Stimulated activated CD4-positive, alpha-beta T cell treated with anti-CD3 and anti-CD28 coated beads, Interleukin-4, amount 100 ng/mL, for 4 hours (primary cell): Measurements from ENCODE around the gene GPC5.

Source experiments
- DNase-seq, 2 experiments: peaks; one replicate each; pipeline ENCODE4 v3.0.0-alpha.2; 2020

GPC5 gene

GRCh38 chr13:92590503-92590908 lies 1192.1 kb downstream of the GPC5 start:
- DNase-seq = no peak

- DNase-seq = no peak
These were observed 1192.7 kb downstream of the GPC5 start for GRCh38 chr13:92591117-92591516.

DNA sequence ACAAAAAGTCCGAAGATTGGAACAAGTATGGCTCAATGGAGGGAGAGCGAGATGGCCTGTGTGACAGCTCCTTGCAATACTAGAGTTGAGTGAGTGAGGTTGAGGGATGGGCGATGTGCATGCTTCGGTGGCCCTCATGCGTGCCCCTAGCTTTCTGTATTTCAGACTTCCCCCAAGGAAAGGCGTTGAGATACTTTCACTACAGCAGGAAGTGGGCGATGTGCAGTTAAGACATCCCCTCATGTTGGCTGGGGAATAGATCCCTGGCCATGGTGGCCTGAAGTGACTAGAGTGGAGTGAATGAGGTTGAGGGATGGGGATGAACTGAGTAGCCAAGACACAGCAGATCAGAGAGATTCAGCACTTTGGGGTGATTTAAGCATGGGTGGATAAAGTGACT lies 1194.3 kb downstream of the GPC5 start:
- DNase-seq = no peak

DNA sequence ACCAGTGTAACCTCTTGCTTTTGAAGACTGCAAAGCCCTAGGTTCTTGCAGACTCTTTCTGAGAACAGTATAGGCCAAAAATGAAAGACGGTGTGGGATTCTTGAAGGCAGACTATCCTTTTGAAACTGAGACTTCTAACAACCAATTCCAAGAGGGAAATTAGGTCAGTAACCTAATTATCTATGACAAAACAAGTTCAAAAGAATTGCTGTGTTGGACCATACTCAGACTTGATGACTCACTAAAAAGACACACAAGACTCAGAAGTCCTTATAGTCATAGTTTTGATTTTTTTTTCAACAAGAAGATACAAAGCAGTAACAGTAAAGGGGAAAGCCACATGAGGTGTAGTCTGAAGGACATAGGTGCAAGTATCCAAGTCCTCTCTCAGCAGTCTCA lies 1204.1 kb downstream of the GPC5 start:
- no peak for DNase-seq

DNA sequence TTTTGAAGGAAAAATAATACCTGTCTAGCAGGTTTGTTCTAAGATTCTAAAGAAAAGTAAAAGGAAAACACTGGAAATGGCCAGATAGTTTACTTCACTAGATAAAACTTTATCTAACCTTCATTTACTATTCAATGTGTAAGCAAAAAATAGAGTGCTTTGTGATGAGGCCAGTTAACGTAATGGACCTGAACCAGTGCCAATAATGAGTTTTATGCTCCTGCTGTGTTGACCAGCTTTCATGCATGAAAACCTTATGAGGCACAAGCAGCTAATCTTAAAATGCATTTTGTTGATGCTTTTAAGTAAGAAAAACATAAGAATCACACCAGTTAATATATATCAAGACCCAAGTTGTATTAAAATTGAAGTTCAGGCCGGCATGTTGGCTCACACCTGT lies 1211.0 kb downstream of the GPC5 start:
- no peak for DNase-seq

DNA sequence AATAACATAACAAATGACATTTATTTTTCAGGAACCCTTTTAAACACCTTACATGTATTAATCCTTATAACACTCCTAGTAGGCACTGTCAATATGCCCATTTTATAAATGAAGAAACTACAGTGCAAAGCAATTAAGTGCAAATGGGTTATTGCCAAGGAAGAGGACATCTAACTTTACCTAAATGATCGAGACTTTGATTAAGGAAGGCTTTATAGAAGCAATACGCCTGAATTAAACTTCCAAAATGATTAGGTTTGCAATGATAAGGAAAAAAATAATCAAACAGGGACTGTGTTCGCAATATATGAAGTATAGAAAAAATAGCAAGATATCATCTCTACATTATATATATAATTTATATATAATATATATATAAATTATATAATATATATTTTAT lies 1214.5 kb downstream of the GPC5 start:
- no peak for DNase-seq

DNA sequence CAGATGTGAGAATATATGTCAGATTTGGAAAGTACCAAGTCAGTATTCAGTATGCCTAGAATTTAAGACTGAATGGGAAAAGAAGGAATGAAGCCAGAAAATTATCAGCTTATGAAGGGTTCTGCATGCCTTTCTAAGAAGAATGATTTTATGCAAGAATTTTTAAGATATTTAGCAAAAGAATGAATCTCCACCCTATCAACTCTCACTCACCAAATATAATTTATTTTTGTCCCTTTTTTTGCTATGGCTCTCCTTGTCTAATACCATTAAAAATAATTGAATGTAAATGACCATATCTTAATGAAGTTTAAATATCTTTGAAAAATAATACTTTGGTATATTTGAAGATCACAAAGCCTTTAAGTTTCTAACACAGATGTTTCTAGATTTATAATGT lies 1215.5 kb downstream of the GPC5 start:
- DNase-seq = no peak

DNA sequence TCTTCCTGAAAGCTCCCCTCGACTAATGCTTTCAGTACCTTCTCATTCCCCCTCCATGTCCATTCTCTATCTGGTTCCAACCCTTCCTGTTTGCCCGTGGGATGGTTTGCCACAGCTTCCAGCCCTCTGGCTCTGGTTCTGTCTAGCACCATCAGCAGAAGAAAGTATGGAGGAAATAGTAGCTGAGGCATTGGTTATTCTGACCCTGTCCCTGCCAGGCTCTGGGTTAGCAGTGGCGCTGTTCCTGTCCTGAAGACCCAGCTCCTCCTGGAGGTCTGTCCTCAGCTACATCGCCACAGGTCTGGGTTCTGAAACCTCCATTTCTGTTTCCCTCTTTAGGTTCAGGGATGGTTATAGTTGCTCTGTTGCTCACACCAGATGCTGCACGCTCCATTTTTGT lies 1223.6 kb downstream of the GPC5 start:
- DNase-seq = no peak

DNA sequence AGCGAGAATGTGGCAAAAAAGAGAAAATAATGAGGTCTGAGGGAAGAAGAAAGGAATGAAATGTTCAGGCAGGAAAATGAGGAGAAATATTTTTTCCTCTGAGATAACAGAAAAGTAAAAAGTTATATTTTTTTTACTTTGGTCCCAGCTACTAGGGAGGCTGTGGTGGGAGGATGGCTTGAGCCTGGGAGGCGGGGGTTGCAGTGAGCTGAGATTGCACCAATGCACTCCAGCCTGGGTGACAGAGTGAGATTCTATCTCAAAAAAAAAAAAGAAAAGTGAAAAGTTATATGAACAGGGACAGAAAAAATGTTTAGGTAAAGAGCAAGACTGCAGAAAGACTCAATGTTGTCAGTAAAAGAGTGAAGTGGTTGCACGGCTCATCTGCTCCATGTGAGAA lies 1224.5 kb downstream of the GPC5 start:
- no peak for DNase-seq

GRCh38 chr13:92626274-92626673 lies 1227.9 kb downstream of the GPC5 start:
- DNase-seq = no peak

- DNase-seq = no peak
These were observed 1242.5 kb downstream of the GPC5 start for GRCh38 chr13:92640936-92641335.

DNA sequence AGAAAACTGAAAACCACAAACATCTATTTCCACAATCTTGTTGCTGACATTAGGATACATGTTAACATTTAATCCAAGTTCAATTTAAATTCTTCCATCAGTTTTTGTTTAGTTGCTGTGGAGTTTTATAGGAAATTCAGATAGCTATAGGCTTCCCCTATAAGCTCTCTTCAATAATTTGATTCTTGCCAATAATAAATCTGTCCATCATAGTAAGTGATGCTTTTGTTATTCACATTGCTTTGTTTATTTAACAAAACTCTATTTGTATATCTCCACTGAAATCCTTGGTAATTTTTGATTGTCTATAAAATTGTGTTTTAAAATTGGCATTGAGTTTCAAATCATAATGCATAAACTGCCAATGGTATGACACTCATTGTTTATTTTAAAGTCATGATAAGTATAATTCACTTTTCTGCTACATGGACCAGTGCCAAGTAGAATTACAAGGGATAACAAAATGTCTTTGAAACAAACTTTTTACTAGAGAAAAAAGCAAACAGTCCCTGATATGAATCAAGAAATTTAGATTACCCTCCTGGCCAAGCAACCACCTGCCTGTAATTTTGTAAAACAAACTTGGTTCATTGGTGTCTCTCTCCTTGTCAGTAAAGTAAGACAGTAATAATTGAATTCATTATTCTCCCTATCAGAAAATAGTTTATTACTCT lies 1250.9 kb downstream of the GPC5 start:
- DNase-seq = no peak

DNA sequence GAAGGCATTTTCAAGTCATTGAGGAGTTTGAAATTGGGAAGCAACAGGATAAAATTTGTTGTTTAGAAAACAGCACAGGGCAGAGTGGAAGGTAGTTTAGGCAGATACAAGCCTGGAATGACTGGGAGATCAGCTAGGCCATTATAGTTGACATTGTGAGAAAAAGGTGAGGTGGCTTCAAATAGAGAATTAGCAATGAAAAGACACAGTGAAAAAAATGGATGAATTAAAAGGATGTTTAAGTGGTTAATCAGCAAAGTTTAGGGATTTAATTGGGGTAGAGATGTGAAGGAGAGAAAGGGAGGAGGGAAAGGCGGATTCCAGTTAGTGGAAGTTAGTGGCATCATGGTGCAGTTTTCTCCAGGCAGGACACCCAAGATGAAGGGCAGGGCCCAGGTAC lies 1257.7 kb downstream of the GPC5 start:
- DNase-seq = no peak

DNA sequence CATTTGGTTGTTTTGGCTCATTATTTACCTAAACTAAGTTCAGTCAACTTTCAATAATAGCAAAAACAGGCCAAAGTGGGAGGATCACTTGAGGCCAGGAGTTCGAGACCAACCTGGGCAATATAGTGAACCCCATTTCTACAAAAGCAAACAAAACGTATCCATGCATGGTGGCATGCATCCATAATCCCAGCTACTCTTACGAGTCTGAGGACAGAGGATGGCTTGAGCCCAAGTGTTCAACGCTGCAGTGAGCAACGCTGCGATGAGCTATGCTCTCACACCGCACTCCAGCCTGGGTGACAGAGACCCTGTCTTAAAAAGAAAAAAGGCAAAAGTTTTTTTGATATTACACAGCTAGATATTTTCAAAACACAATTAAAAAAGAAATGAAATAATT lies 1258.2 kb downstream of the GPC5 start:
- no peak for DNase-seq

- no peak for DNase-seq
These were observed 1259.1 kb downstream of the GPC5 start for GRCh38 chr13:92657565-92657964.

- no peak for DNase-seq
These were observed 1259.9 kb downstream of the GPC5 start for GRCh38 chr13:92658293-92658692.

- no peak for DNase-seq
These were observed 1263.0 kb downstream of the GPC5 start for GRCh38 chr13:92661406-92661805.

DNA sequence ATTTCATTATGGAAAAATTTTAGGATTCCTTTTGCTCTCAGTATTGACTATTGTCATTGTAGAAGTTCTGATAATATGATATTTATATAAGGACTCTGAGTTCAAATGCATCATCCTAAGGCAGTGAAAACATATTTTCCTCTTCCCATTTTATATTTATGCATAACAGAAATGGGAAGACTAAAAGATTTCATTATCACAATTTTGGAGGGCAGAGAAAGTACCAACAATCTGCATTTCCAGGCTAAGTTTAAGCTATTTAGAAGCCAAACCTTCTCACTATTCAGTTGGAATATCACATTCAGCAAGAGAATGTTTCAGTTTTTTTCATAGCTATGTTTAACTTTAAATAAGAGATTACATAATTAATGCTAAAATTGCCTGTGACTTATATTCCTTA lies 1269.7 kb downstream of the GPC5 start:
- DNase-seq = no peak

DNA sequence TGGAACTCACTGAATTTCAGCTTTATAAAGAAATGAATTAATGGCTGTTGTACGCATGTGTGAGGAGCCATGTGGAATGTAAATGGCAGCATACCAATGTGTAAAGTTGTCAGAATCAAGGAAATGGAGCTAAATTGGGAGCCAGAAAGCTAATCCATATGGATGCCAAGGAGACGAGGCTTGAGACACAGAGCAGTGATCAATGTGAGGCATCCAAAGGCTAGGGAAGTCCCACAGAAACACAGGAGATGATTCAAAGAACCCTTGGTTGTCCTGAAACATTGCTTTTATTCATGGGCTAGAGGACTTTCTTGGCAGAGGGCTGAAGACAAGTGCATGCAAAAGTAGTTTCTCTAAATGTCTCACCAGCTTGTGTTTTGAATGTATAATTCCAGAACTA lies 1271.7 kb downstream of the GPC5 start:
- DNase-seq = no peak

DNA sequence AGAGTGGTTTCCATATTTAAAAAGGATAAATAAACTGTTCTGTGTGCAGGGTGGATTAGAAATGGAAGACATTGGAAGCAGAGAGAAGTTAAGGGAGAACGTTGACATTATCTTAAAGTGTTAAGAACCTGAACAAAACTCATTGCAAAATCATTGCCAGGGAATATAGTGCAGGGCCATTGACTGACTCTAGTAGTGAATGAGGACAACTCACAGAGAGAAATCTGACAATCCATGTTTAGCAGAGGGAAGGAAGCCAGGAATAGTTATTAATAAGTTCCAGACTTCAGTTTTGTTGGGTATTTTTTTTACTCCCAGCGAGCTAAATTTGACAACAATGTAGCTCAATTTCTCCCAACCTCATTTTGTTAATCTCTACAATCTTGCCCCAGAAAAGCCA lies 1273.4 kb downstream of the GPC5 start:
- DNase-seq = no peak

GRCh38 chr13:92676246-92676645 lies 1277.8 kb downstream of the GPC5 start:
- DNase-seq = no peak

DNA sequence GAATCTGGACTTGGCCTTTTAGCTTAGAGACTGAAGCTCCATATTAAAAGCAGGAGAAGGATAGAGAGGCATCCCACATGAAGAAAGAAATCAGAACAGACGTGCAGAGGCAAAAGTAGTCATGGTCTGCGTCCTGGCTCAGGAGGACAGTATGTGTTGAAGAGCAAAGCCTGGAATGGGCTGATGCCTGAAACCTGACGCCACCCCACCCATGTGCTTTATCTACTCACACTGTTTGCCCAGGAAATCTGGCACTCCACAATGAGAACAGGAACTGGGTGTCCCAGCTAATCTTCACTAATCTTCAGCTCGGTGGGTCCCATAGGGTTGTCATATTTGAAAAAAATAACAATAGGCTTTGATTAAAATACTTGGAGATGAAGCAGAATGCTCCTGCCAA lies 1279.2 kb downstream of the GPC5 start:
- DNase-seq = no peak

DNA sequence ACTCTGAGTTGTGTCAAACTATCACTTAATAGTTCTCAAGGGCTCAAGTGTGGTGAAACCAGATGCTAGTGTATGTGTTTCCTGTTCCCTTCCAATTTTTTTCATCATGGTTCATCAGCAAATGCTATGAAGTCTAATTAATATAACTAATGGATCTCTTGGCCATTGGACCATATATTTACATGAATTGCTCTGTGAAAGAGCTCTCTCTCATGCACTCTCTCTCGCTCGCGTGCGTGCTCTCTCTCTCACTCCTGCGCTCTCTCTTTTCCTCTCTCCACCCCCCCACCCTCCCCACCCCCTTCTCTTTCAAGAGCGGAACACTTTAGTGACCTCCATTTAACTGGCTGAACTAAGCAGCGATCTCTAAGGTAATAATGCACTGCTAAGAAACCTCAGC lies 1281.2 kb downstream of the GPC5 start:
- DNase-seq = no peak

GRCh38 chr13:92681239-92681638 lies 1282.8 kb downstream of the GPC5 start:
- no peak for DNase-seq

DNA sequence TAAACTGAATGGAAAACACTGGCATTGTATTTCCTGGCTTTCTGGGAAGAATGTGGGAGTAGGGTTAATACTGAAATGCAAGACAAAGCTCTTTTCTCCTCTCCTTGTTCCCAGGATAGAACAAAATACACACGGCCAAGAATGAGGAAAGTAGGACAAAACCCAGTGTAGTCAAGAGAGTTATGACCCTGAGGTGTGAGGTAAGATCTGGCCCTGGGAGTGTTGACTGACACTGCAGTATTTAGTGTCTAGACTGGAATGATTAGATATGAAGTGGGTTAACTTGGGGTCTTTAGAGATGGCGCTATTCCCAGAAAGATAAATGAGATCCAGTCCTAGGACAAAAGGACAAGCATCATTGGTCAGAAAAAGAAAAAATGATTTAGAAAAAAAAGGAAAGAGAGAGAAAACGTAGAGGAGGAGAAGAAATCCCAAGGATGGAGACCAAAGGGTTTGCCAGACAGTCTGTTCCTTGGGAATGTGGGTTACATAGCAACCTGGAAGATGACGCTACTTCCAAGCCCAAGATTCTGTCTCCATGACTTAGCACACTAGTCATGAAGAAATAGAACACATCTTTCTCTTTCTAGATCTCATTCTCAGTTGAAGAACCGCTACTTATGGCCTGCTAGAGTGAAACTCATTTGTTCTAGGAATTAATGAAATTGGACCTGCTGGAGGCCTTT lies 1284.6 kb downstream of the GPC5 start:
- no peak for DNase-seq
